AG04450 (cell line): Measurements from ENCODE around the gene CITED4. TPM values are rescaled to one million over a fixed set of nuclear protein-coding genes. Genes with fewer than 3 reads are reported as not detected.

Source experiments
- CTCF ChIA-PET: fragments of 300-600, 350-600 bp; formaldehyde crosslinking; extraction: SDS; loops from one replicate; lab custom pipeline; 2022; ENCODE audit warnings: antibody characterized with exemption, inconsistent platforms; lab: Charles Lee
- POLR2A ChIA-PET: fragments of 350-600 bp; formaldehyde crosslinking; extraction: SDS; loops from one replicate; lab custom pipeline; 2021; ENCODE audit warnings: antibody characterized with exemption, inconsistent platforms; lab: Yijun Ruan, JAX
- DNase-seq: peaks from one replicate; pipeline ENCODE4 v3.0.0-alpha.2; 2011; ENCODE audit warnings: low read depth, low spot score
- H3K27ac ChIP-seq: one replicate; pipeline ENCODE4 v1.5.1; 2012; ENCODE audit warnings: low read depth, low read length, control low read depth
- H3K27me3 ChIP-seq: one replicate; pipeline ENCODE4 v1.6.0; 2012; ENCODE audit warnings: low read length; ENCODE audit not compliant: control insufficient read depth, insufficient read depth
- H3K4me3 ChIP-seq: 2 replicates; pipeline ENCODE4 v1.5.1; 2011; ENCODE audit warnings: mild to moderate bottlenecking, low read depth, low read length, control low read depth
- H3K9me3 ChIP-seq: 2 replicates; pipeline ENCODE4 v1.5.1; 2012; ENCODE audit warnings: low read length; ENCODE audit not compliant: control insufficient read depth, insufficient read depth
- polyA plus RNA-seq: library from polyadenylated mRNA; depleted of rRNA; stranded (reverse); fragments of >200 nt; gene quantifications from 2 replicates; pipeline ENCODE4 v1.2.3, GENCODE V29; 2011
- TF ChIP-seq, protein P1 (sequence below): IDR thresholded peaks from 2 replicates; pipeline ENCODE4 v1.5.1; 2011; ENCODE audit warnings: low read depth, low read length, control low read depth, inconsistent platforms

Gene CITED4
- polyA plus RNA-seq, 1 experiment = 0.53 TPM

DNA sequence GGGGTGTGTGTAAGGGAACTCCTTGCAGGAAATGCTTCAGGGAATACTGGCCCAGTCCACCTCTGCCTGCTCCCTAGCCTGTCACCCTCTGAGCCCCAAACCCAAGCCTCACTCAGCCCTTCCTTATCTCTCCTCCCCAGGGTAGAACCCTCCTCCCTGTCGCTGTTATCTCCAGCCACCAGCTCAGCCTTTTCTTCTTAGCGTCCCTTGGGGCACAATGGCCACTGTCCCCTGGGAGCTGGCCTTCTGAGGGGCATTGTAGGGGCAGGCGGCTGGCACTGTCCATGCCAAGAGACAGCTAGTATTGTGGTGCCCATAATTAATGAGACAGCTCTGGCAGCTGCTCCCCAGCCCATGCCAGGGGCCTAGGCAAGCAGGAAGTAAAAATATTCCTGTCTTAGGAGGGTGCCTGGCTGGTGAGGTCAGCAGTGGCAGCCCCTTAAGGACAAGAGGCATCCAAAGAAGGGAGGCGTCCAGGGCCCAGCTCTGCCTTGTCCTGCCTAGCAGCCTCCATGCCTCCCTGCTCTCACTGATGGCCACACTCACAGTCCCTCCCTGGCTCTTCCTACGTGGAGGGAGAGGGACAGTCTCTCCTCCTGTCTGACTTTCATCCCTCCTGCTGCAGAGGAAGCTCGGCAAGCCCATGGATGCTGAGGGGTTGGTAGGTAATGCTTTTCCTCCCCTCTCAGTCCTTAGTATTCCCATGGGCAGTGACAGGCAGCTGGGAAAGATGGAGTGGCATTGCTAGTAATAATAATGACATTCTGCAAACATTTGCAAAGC lies 41.1 kb downstream of the CITED4 start:
- TF ChIP-seq, protein P1, sequence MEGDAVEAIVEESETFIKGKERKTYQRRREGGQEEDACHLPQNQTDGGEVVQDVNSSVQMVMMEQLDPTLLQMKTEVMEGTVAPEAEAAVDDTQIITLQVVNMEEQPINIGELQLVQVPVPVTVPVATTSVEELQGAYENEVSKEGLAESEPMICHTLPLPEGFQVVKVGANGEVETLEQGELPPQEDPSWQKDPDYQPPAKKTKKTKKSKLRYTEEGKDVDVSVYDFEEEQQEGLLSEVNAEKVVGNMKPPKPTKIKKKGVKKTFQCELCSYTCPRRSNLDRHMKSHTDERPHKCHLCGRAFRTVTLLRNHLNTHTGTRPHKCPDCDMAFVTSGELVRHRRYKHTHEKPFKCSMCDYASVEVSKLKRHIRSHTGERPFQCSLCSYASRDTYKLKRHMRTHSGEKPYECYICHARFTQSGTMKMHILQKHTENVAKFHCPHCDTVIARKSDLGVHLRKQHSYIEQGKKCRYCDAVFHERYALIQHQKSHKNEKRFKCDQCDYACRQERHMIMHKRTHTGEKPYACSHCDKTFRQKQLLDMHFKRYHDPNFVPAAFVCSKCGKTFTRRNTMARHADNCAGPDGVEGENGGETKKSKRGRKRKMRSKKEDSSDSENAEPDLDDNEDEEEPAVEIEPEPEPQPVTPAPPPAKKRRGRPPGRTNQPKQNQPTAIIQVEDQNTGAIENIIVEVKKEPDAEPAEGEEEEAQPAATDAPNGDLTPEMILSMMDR = no peak
- Histone ChIP-seq H3K4me3 (no peak overlapping the region), H3K27me3 (peaks cover 42% of the 10 kb centered on the region), H3K27ac (no peak overlapping the region), H3K9me3 (no peaks in the 10 kb centered on the region; the same call in 1 of the 2 replicates)
- ChIA-PET CTCF (interaction anchor here (0.8 kb wide), 1 partner anchor 29 kb away, joined by 3 read pairs; no protein-coding TSS in a partner anchor), POLR2A (interaction anchor here (0.6 kb wide), 1 partner anchor 84 kb away, joined by 5 read pairs; no protein-coding TSS in a partner anchor)
- no peak for DNase-seq

DNA sequence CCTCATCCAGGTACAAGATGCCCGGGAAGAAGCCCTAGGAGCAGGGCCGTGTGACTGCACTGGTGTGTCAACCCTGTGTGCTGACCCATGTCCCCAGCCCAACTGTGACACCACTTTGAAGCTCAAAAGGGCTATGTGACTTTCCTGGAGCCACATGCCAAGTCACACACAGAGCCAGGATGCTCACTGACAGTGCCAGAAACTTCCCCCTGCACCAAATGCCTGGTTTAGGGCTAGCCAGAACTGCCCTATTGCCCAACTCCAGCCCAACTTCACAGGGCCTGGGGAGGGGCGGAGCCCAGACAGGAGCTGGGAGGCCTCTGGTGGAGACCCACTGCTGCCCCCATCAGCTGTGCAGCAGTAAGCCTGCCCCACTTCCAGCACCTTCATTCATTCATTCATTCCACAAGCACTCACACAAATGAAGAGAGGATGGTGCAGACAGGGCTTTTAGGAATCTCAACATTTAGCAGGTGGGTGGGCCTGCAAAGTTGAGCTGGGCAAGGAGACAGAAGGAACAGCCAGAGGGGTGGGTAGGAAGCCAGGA lies 41.8 kb downstream of the CITED4 start:
- DNase-seq = no peak
- H3K4me3 ChIP-seq = no peak overlapping the region
- H3K9me3 ChIP-seq = no peaks in the 10 kb centered on the region; the same call in 1 of the 2 replicates
- no peak overlapping the region for H3K27ac ChIP-seq
- CTCF ChIA-PET = interaction anchor here (0.8 kb wide), 1 partner anchor 30 kb away, joined by 3 read pairs; no protein-coding TSS in a partner anchor
- POLR2A ChIA-PET = no interaction called here
- H3K27me3 ChIP-seq = peaks cover 47% of the 10 kb centered on the region
- TF ChIP-seq, protein P1 = no peak

- H3K9me3 ChIP-seq = no peaks in the 10 kb centered on the region; the same call in 1 of the 2 replicates
- H3K27me3 ChIP-seq = peaks cover 47% of the 10 kb centered on the region
- H3K27ac ChIP-seq = no peak overlapping the region
- TF ChIP-seq, protein P1 = no peak
- ChIA-PET CTCF (interaction anchor here (0.7 kb wide), 1 partner anchor 30 kb away, joined by 3 read pairs; no protein-coding TSS in a partner anchor), POLR2A (no interaction called here)
- no peak for DNase-seq
- no peak overlapping the region; the same call in 1 of the 2 replicates for H3K4me3 ChIP-seq
Observed at GRCh38 chr1:40819101-40819500, 43.1 kb downstream of the CITED4 start.

DNA sequence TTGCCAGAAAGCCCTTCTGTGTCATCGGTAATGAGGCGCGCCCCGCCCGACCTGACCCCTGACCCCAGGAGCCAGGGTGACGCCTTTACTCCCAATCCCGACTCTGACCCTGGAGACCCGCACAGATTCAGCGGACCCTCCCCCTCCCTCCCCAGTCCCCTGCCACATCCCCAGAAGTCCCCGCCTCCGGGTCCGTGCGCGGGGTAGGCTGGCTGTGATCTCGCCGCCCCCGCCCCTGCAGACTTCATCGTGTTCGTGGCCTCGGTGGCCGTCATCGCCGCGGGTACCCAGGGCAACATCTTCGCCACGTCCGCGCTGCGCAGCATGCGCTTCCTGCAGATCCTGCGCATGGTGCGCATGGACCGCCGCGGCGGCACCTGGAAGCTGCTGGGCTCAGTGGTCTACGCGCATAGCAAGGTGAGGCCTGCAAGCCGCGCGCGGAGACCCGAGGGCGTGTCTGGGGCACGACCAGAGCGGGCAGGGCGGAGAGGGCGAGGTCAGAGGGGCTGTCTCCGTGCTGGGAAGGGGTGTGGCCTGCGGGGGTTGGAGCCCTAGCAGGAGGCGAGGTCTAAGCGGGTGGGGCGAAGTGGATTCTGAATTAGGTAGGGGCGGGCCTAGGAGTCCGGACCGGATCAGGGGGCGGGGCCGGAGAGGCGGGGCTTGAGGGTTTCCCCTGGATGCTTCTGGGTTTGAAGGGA lies 43.8 kb downstream of the CITED4 start:
- CTCF ChIA-PET = no interaction called here
- TF ChIP-seq, protein P1 = no peak
- POLR2A ChIA-PET = no interaction called here
- peaks cover 49% of the 10 kb centered on the region for H3K27me3 ChIP-seq
- no peak overlapping the region for H3K27ac ChIP-seq
- no peak for DNase-seq
- peak overlapping the region; percentile 48 for H3K4me3 ChIP-seq
- no peaks in the 10 kb centered on the region; the same call in 1 of the 2 replicates for H3K9me3 ChIP-seq
